IMR-90 (cell line): ENCODE results near the gene HEXIM1. TPM values are rescaled to one million over a fixed set of nuclear protein-coding genes. Genes with fewer than 3 reads are reported as not detected.
A peak's percentile ranks its signal among the peaks of the same experiment; 100 is the strongest.
"Not testable (repeated sequence)": the region's sequence is repeated elsewhere in the genome, so short reads cannot be mapped to it uniquely, and the experiment has no call there.

Experiments
- ATAC-seq: fragments of 200-7000 bp; cut with Tn5 transposase; 2 replicates; pipeline ENCODE4 v1.9.1; 2020; ENCODE audit warnings: low read depth, mild to moderate bottlenecking, moderate library complexity
- BruUV-seq: library from RNA; stranded (reverse); fragments of 400-500 nt; replicated peaks from 2 replicates; lab custom pipeline; 2021; lab: Mats Ljungman, UMichigan
- CTCF ChIA-PET: fragments of 300-600 bp; formaldehyde crosslinking; extraction: SDS; loops from one replicate; lab custom pipeline; 2021; ENCODE audit warnings: antibody characterized with exemption; lab: Yijun Ruan, JAX
- POLR2A ChIA-PET: fragments of 300-600 bp; sonication (Branson Sonifier 250); formaldehyde crosslinking; loops from one replicate; lab custom pipeline; 2022; ENCODE audit warnings: antibody characterized with exemption; ENCODE audit not compliant: unreplicated experiment; lab: Charles Lee
- DNase-seq: peaks from one replicate; pipeline ENCODE4 v3.0.0; 2013
- H2AFZ ChIP-seq: replicated peaks from 2 replicates; pipeline ENCODE3; 2013; ENCODE audit warnings: low read length, mild to moderate bottlenecking; ENCODE audit not compliant: poor library complexity
- H2AK5ac ChIP-seq: 2 replicates; pipeline ENCODE4 v1.6.1; 2013; ENCODE audit warnings: low read depth, low read length, inconsistent platforms
- H2AK9ac ChIP-seq: replicated peaks from 2 replicates; pipeline ENCODE3; 2013; ENCODE audit warnings: mild to moderate bottlenecking, low read depth, low read length, moderate library complexity; ENCODE audit not compliant: poor library complexity
- H2BK120ac ChIP-seq: 2 replicates; pipeline ENCODE4 v1.6.1; 2013; ENCODE audit warnings: low read depth, low read length, inconsistent platforms
- H2BK15ac ChIP-seq: 3 replicates; pipeline ENCODE4 v1.6.1; 2013; ENCODE audit warnings: low read depth, low read length, inconsistent platforms
- H2BK20ac ChIP-seq: 2 replicates; pipeline ENCODE4 v1.6.1; 2013; ENCODE audit warnings: low read depth, mild to moderate bottlenecking, inconsistent platforms, low read length, moderate library complexity
- H2BK5ac ChIP-seq: 2 replicates; pipeline ENCODE4 v1.6.1; 2013; ENCODE audit warnings: mild to moderate bottlenecking, low read depth, low read length, inconsistent platforms; ENCODE audit not compliant: poor library complexity, severe bottlenecking
- H3K14ac ChIP-seq: replicated peaks from 2 replicates; pipeline ENCODE4 v1.6.1; 2013; ENCODE audit warnings: low read depth, low read length, inconsistent platforms
- H3K18ac ChIP-seq: 2 replicates; pipeline ENCODE4 v1.6.1; 2013; ENCODE audit warnings: low read depth, low read length, control low read depth
- H3K23ac ChIP-seq: 2 replicates; pipeline ENCODE4 v1.6.1; 2013; ENCODE audit warnings: low read depth, low read length, inconsistent platforms
- H3K27ac ChIP-seq: 2 replicates; pipeline ENCODE4 v1.5.1; 2013; ENCODE audit warnings: mild to moderate bottlenecking, control low read depth, low read length; ENCODE audit not compliant: insufficient read depth
- H3K27me3 ChIP-seq: 2 replicates; pipeline ENCODE4 v1.6.1; 2013; ENCODE audit warnings: low read length; ENCODE audit not compliant: control insufficient read depth, insufficient read depth
- H3K36me3 ChIP-seq: 2 replicates; pipeline ENCODE4 v1.6.1; 2013; ENCODE audit warnings: low read length, mixed read lengths; ENCODE audit not compliant: control insufficient read depth, insufficient read depth
- H3K4ac ChIP-seq: 2 replicates; pipeline ENCODE4 v1.6.1; 2013; ENCODE audit warnings: low read depth, low read length, inconsistent platforms
- H3K4me1 ChIP-seq: 2 replicates; pipeline ENCODE4 v1.6.1; 2013; ENCODE audit warnings: low read length, mixed read lengths; ENCODE audit not compliant: control insufficient read depth, insufficient read depth
- H3K4me2 ChIP-seq: 2 replicates; pipeline ENCODE4 v1.6.1; 2013; ENCODE audit warnings: low read depth, mild to moderate bottlenecking, control low read depth, low read length, moderate library complexity
- H3K4me3 ChIP-seq: 2 replicates; pipeline ENCODE4 v1.5.1; 2013; ENCODE audit warnings: low read depth, mild to moderate bottlenecking, control low read depth, low read length, moderate library complexity; ENCODE audit not compliant: insufficient read depth
- H3K56ac ChIP-seq: 2 replicates; pipeline ENCODE4 v1.6.1; 2013; ENCODE audit warnings: low read length, inconsistent platforms; ENCODE audit not compliant: insufficient read depth; ENCODE audit errors: extremely low read depth
- H3K79me1 ChIP-seq, 2 experiments: 2 replicates each; pipeline ENCODE4 v1.6.1; 2013; ENCODE audit warnings: low read length in 2 of 2, inconsistent platforms in 1 of 2, low read depth in 1 of 2
- H3K9ac ChIP-seq: 2 replicates; pipeline ENCODE4 v1.6.1; 2013; ENCODE audit warnings: low read depth, low read length, control low read depth
- H3K9me1 ChIP-seq: 2 replicates; pipeline ENCODE4 v1.6.1; 2013; ENCODE audit warnings: low read length, inconsistent platforms; ENCODE audit not compliant: insufficient read depth
- H3K9me3 ChIP-seq: 2 replicates; pipeline ENCODE4 v1.6.1; 2013; ENCODE audit warnings: low read length; ENCODE audit not compliant: control insufficient read depth, insufficient read depth
- H4K20me1 ChIP-seq: 2 replicates; pipeline ENCODE4 v1.6.1; 2013; ENCODE audit warnings: low read length, inconsistent platforms; ENCODE audit not compliant: insufficient read depth
- H4K5ac ChIP-seq: 2 replicates; pipeline ENCODE4 v1.6.1; 2013; ENCODE audit warnings: mild to moderate bottlenecking, low read depth, low read length, control low read depth
- H4K8ac ChIP-seq, 2 experiments: 2 replicates each; pipeline ENCODE4 v1.6.1; 2013; ENCODE audit warnings: low read depth in 2 of 2, low read length in 2 of 2, control low read depth in 1 of 2, inconsistent platforms in 1 of 2
- H4K91ac ChIP-seq: 2 replicates; pipeline ENCODE4 v1.6.1; 2013; ENCODE audit warnings: low read depth, low read length, inconsistent platforms; ENCODE audit not compliant: insufficient read depth
- BHLHE40 ChIP-seq: fragments of 150-350 bp; IDR thresholded peaks from 2 replicates; pipeline ENCODE4 v1.6.1; 2016; ENCODE audit warnings: mild to moderate bottlenecking, low read depth, low read length
- CEBPB ChIP-seq: IDR thresholded peaks from 2 replicates; pipeline ENCODE4 v1.6.1; 2012; ENCODE audit warnings: low read depth, low read length, improper control_type of control experiment
- FOS ChIP-seq: fragments of 150-350 bp; IDR thresholded peaks from 2 replicates; pipeline ENCODE4 v1.6.1; 2016; ENCODE audit warnings: low read depth, low read length
- MAZ ChIP-seq: IDR thresholded peaks from 2 replicates; pipeline ENCODE4 v1.6.1; 2012; ENCODE audit warnings: low read depth, mild to moderate bottlenecking, low read length, improper control_type of control experiment, moderate library complexity, borderline replicate concordance
- MXI1 ChIP-seq: IDR thresholded peaks from 2 replicates; pipeline ENCODE4 v1.6.1; 2012; ENCODE audit warnings: low read depth, mild to moderate bottlenecking, low read length, moderate library complexity, borderline replicate concordance
- NFE2L2 ChIP-seq: fragments of 150-350 bp; IDR thresholded peaks from 2 replicates; pipeline ENCODE4 v1.6.1; 2016; ENCODE audit warnings: low read depth, mild to moderate bottlenecking, low read length
- RAD21 ChIP-seq: IDR thresholded peaks from 2 replicates; pipeline ENCODE4 v1.6.1; 2012; ENCODE audit warnings: low read length, improper control_type of control experiment
- WGBS, 2 experiments: methylation state at CpG; one replicate each; pipeline versions ENCODE4 v1.1.5 to v1.1.7; 2013; ENCODE audit warnings: missing lambda C conversion rate in 2 of 2; ENCODE audit not compliant: insufficient read length in 1 of 2; ENCODE audit errors: extremely low coverage in 2 of 2; 5-methylcytosine and 5-hydroxymethylcytosine counted together
- dilution Hi-C: fragments of 300-500 bp; cut with HindIII; formaldehyde crosslinking; loops from one replicate; pipeline ENCODE4 v1.14.3; 2018; ENCODE audit warnings: low sequenced_read_pairs; ENCODE audit not compliant: unreplicated experiment
- in situ Hi-C: fragments of 300-500 bp; cut with MboI; formaldehyde crosslinking; loops from 3 replicates; pipeline ENCODE4 v1.14.3; 2019; ENCODE audit warnings: low sequenced_read_pairs, inconsistent platforms, mixed read lengths
- intact Hi-C: fragments of 100-400 bp; cut with micrococcal nuclease; formaldehyde crosslinking; loops from 2 replicates; pipeline ENCODE4 v1.10.0; 2022
- polyA plus RNA-seq, 3 experiments: library from polyadenylated mRNA; depleted of rRNA; stranded (reverse); fragments of >200 nt; gene quantifications; 2 replicates each; pipeline ENCODE4 v1.2.3, GENCODE V29; 2012; ENCODE audit warnings: low replicate concordance in 1 of 3
- total RNA-seq: library from RNA; depleted of rRNA; stranded (reverse); fragments of >200 nt; gene quantifications from 2 replicates; pipeline ENCODE4 v1.2.3, GENCODE V29; 2012

Gene HEXIM1
- total and polyA plus RNA-seq, 2 of the 4 experiments (the other 2 are of a cell fraction): 5.9 to 14.5 TPM

DNA sequence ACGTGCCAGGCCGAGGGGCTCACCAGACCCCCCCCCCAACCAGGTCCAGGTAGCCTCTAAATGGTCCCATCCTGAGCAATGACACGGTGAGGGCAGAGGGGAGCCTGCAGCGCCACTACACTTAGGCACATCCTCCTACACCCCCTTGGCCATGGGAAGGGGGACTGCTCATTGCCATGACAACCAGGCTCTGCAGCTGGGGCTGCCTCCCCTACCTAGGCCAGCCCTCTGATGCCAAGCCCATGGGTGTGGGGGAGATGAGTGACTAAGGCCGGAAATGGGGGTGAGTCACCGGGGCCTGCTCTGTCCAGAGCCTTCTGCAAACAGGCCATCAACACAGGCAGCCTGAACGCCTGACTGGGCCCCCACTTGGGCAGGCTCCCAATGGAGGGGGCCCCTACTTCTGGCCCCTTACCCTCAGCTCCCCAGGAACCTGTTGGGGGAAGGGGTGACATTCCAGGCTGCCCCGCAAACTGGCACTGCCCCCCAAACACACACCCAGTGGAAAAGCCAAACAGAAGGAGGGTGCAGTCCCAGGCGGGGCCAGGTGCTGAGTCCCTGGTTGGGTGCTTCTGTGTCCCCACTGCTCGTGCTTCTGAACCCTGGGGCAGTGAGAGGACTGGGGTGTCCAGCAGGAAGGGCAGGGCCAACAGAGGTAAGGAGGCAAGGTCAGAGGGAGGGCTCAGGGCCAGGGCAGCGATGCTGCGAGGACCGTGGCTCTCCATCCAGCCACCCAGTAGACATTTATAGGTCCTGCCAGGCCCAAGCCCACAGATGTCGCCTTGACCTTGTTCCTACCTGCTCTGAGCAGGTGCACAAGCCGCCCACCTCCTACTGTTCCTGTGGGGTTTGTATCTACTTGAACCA is 24.1 kb upstream of the HEXIM1 start:
- H2BK15ac ChIP-seq: peak overlapping the region; percentile 95
- H2AFZ ChIP-seq: peak overlapping the region; percentile 74
- peak overlapping the region; percentile 99 for H2BK5ac ChIP-seq
- in situ Hi-C loops: no loop called here
- peaks cover 31% of the 10 kb centered on the region for H3K9me1 ChIP-seq
- dilution Hi-C loops: no loop called here
- DNase-seq (peak; percentile 91), ATAC-seq (peak; percentile 89)
- peak overlapping the region; percentile 97 for H3K18ac ChIP-seq
- peak overlapping the region; percentile 100 for H3K4ac ChIP-seq
- H3K36me3 ChIP-seq: peaks cover 9% of the 10 kb centered on the region; the same call in 1 of the 2 replicates
- H3K4me2 ChIP-seq: peak overlapping the region; percentile 69
- peak overlapping the region; percentile 99 for H2BK20ac ChIP-seq
- 100% methylated on average over 1 of the region's 15 CpGs; no CpG with 5 or more reads in 1 of the 2 experiments for WGBS, 2 experiments
- peak overlapping the region; percentile 92 to 95 for H4K8ac ChIP-seq
- intact Hi-C loops: no loop called here
- H3K4me3 ChIP-seq: no peak overlapping the region
- peaks cover 56 to 73% of the 10 kb centered on the region in 2 experiments for H3K79me1 ChIP-seq
- peak overlapping the region; percentile 99 for H4K5ac ChIP-seq
- CTCF ChIA-PET: interaction anchor here (0.7 to 1.7 kb wide), 2 partner anchors 11 to 153 kb away, joined by 4 to 5 read pairs; partner anchors contain the start of gene ACBD4
- no TSS peak for BruUV-seq
- H3K9me3 ChIP-seq: no peaks in the 10 kb centered on the region
- POLR2A ChIA-PET: no interaction called here
- no peaks in the 10 kb centered on the region for H4K20me1 ChIP-seq
- TF ChIP-seq RAD21 (no peak), BHLHE40 (peak; percentile 58), MXI1 (0 out of 2 replicates have a peak, but pooled peaks have one; percentile 33), CEBPB (no peak), FOS (peak; percentile 99), MAZ (peak; percentile 59; the same call in 1 of the 2 replicates), NFE2L2 (0 out of 2 replicates have a peak, but pooled peaks have one; percentile 25)
- peak overlapping the region; percentile 100 for H2BK120ac ChIP-seq
- H3K27ac ChIP-seq: peak overlapping the region; percentile 98
- H3K4me1 ChIP-seq: peaks cover 35% of the 10 kb centered on the region
- peak overlapping the region; percentile 99 for H2AK9ac ChIP-seq
- no peaks in the 10 kb centered on the region for H3K27me3 ChIP-seq
- peak overlapping the region; percentile 100 for H2AK5ac ChIP-seq
- peak overlapping the region; percentile 75; the same call in 1 of the 2 replicates for H3K56ac ChIP-seq
- H3K9ac ChIP-seq: peak overlapping the region; percentile 46
- peak overlapping the region; percentile 95 for H3K14ac ChIP-seq
- H3K23ac ChIP-seq: peak overlapping the region; percentile 97
- peak overlapping the region; percentile 99 for H4K91ac ChIP-seq

DNA sequence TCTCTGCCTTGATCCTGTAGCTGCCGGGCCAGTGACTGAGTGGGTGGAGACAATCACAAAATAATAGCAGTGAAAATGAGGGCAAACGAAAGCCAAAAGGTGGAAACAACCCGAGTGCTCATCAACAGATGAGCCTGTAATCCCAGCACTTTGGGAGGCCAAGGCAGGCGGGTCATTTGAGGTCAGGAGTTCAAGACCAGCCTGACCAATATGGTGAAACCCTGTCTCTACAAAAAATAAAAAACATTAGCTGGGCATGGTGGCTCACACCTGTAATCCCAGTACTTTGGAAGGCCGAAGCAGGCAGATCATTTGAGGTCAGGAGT is 23.5 kb upstream of the HEXIM1 start:
- H4K91ac ChIP-seq: peak overlapping the region; percentile 99
- ChIA-PET CTCF (interaction anchor here (1.7 kb wide), 1 partner anchor 11 kb away, joined by 5 read pairs; the partner anchor contains the start of gene ACBD4), POLR2A (interaction anchor here (0.5 kb wide), 1 partner anchor 79 kb away, joined by 3 read pairs; no protein-coding TSS in a partner anchor)
- peak overlapping the region; percentile 95 for H2BK15ac ChIP-seq
- H2BK20ac ChIP-seq: peak overlapping the region; percentile 99
- H3K4me3 ChIP-seq, BruUV-seq, H3K36me3 ChIP-seq, intact Hi-C loops, H3K9me3 ChIP-seq, DNase-seq, H3K27me3 ChIP-seq, H4K20me1 ChIP-seq, ATAC-seq, in situ Hi-C loops, dilution Hi-C loops: not testable (repeated sequence)
- H3K27ac ChIP-seq: peak overlapping the region; percentile 98
- peak overlapping the region; percentile 75; the same call in 1 of the 2 replicates for H3K56ac ChIP-seq
- H3K18ac ChIP-seq: peak overlapping the region; percentile 97
- H3K79me1 ChIP-seq: peaks cover 59 to 79% of the 10 kb centered on the region in 2 experiments
- peak overlapping the region; percentile 99 for H2AK9ac ChIP-seq
- peak overlapping the region; percentile 97 for H3K23ac ChIP-seq
- peak overlapping the region; percentile 92 to 95 for H4K8ac ChIP-seq
- peak overlapping the region; percentile 52; the same call in 1 of the 2 replicates for H3K4me2 ChIP-seq
- peak overlapping the region; percentile 100 for H3K4ac ChIP-seq
- peak overlapping the region; percentile 100 for H2AK5ac ChIP-seq
- peak overlapping the region; percentile 100 for H2BK120ac ChIP-seq
- peaks cover 33% of the 10 kb centered on the region for H3K9me1 ChIP-seq
- H2BK5ac ChIP-seq: peak overlapping the region; percentile 99
- peak overlapping the region; percentile 74 for H2AFZ ChIP-seq
- H3K9ac ChIP-seq: peak overlapping the region; percentile 46; the same call in 1 of the 2 replicates
- WGBS, 2 experiments: 69% methylated on average over 3 of the region's 5 CpGs; no CpG with 5 or more reads in 1 of the 2 experiments
- H4K5ac ChIP-seq: peak overlapping the region; percentile 99
- H3K4me1 ChIP-seq: peaks cover 39% of the 10 kb centered on the region
- H3K14ac ChIP-seq: peak overlapping the region; percentile 95
